AG04449 (cell line): ENCODE measurements around the gene SHISA5.

Experiments used
- CTCF ChIA-PET: fragments of 350-600 bp; formaldehyde crosslinking; extraction: SDS; loops from one replicate; lab custom pipeline; 2021; ENCODE audit warnings: antibody characterized with exemption; lab: Yijun Ruan, JAX
- POLR2A ChIA-PET: fragments of 400-600, 350-600 bp; formaldehyde crosslinking; extraction: SDS; loops from one replicate; lab custom pipeline; 2020; ENCODE audit warnings: antibody characterized with exemption, inconsistent platforms; lab: Yijun Ruan, JAX
- DNase-seq: peaks from one replicate; pipeline ENCODE4 v3.0.0-alpha.2; 2010; ENCODE audit warnings: low read depth, low spot score
- H3K4me3 ChIP-seq: 2 replicates; pipeline ENCODE4 v1.5.1; 2011; ENCODE audit warnings: low read depth, mild to moderate bottlenecking, control low read depth, low read length
- CTCF ChIP-seq: IDR thresholded peaks from one replicate; pipeline ENCODE4 v1.5.1; 2011; ENCODE audit warnings: mild to moderate bottlenecking, moderate library complexity, low read length, control low read depth, inconsistent platforms; ENCODE audit not compliant: insufficient read depth; ENCODE audit errors: missing control alignments

SHISA5 gene

DNA sequence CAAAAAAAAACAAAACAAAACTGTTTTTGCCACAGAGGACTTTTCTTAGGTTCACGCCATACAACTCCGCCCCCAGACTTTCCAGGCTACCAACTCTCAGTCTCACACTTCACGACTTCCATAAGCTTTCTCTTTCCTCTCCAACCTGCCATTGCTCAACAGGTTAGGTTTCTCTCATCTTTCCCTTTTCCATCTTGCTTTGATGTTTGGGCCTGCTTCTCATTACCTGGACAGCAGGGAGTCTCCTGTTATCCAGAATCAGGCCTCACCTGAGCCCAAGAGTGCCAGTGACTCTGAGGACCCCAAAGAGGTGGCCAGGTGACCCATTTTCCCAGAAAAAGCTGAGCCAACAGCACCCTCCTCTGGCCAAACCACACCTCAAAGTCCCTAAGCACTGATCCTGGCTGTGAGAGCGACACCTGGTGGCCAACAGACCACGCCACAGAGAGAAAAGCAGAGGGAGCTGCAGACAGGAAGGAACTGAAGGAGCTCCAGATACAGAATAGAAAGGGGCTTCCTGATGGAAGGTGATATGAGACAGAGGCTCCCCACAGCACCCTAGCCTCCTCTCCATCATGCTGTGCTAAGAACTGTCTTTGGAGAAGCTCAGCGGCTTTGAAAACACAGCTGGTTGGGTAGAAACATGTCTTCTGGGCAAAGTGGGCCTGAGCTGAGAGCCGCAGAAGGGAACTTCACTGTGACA is 68.0 kb downstream of the SHISA5 start:
- POLR2A ChIA-PET, result interaction anchor here (1.0 to 1.5 kb wide), 3 partner anchors 11 to 74 kb away, joined by 3 to 10 read pairs (median 7); partner anchors contain the start of gene ATRIP
- H3K4me3 ChIP-seq, result no peak overlapping the region
- peak; percentile 99 for TF ChIP-seq CTCF
- no peak for DNase-seq
- CTCF ChIA-PET, result interaction anchor here (0.6 to 17.0 kb wide), 85 partner anchors 10 to 304 kb away, joined by 3 to 948 read pairs (median 5); partner anchors contain the start of genes ATRIP, CDC25A, NCKIPSD and PFKFB4

GRCh38 chr3:48435223-48435595 is 68.8 kb downstream of the SHISA5 start:
- no peak overlapping the region for H3K4me3 ChIP-seq
- no peak for DNase-seq
- CTCF ChIA-PET, result interaction anchor here (0.7 to 17.0 kb wide), 48 partner anchors 9 to 284 kb away, joined by 3 to 948 read pairs (median 10); partner anchors contain the start of genes ATRIP, CDC25A, PFKFB4 and UCN2
- POLR2A ChIA-PET, result no interaction called here
- TF ChIP-seq CTCF, result no peak

DNA sequence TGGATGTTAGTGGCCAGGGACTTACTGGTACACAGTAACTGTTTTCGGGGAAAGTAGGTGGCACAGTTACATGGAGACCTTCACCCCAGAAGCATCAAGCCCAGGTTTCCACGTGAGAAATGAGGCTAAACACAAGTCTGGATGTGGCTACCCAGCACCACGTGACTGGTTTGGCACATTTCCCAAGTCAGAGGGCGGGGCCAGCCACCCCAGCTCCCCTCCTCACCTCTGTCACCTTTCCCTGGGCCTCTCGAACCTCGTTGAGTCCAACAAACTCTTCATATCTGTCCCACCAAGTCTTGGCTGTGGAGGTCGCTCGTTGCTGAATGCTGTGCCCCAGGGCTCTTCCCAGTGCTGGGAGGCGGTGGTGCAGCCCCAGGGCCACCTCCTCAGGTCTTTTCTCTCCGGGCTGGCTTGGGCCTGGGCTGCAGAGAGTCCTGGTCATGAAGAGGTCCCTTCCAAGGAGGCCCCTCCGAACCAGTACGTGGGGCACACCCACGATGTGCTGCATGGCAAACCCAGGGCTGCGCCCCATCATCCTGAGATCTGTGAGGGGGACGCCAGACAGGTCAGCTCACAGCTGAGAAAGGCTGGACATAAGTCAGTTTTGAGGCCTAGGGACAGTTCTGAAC is 69.3 kb downstream of the SHISA5 start:
- DNase-seq, result no peak
- POLR2A ChIA-PET, result no interaction called here
- TF ChIP-seq CTCF, result no peak
- no peak overlapping the region for H3K4me3 ChIP-seq
- CTCF ChIA-PET, result interaction anchor here (0.6 to 17.0 kb wide), 16 partner anchors 11 to 246 kb away, joined by 3 to 948 read pairs (median 20); partner anchors contain the start of genes ATRIP, CDC25A, SHISA5 and ZNF589

DNA sequence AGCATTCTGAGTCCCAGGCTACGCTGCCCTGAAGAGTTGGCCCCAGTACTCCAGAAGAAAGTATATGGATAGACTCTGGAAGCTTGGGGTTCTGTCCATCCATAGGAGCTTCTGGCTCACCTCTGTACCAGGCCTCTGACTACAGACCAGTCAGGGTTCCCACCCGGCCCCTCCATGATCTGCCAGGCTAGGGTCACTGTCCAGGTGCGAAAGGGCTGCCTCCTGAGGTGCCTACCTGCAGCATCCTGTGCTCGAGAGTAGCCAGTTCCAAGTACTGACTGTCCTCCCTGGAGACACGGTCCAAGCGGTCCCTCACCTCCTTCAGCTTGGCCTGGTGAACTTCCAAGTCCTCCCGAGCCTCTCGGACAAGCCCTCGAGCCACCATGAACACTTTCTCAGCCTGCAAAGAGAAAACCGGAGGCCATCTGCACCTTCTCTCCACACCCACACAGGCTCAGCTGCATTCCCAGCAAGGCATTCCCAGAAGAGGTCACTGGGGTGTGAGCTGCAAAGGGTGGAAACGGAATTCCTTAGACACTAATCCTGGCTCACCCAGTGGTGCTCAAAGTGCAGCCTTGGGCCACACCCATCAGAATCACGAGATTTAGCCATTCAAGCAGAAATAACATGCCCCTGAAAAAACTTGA is 70.4 kb downstream of the SHISA5 start:
- H3K4me3 ChIP-seq, result no peak overlapping the region
- TF ChIP-seq CTCF, result no peak
- POLR2A ChIA-PET, result no interaction called here
- no peak for DNase-seq
- CTCF ChIA-PET, result interaction anchor here (0.8 to 17.0 kb wide), 14 partner anchors 9 to 246 kb away, joined by 3 to 948 read pairs (median 6); partner anchors contain the start of genes ATRIP and CDC25A

- TF ChIP-seq CTCF, result no peak
- ChIA-PET POLR2A (no interaction called here), CTCF (interaction anchor here (0.8 to 17.0 kb wide), 13 partner anchors 10 to 246 kb away, joined by 3 to 948 read pairs (median 6); partner anchors contain the start of gene ATRIP)
- no peak overlapping the region for H3K4me3 ChIP-seq
- no peak for DNase-seq
These were observed 71.3 kb downstream of the SHISA5 start for GRCh38 chr3:48432411-48433371.
